ES-I3 (cell line): Measurements from ENCODE around the gene EPHB3.

Experiments
- H3K36me3 ChIP-seq: 2 replicates; pipeline ENCODE4 v1.6.1; 2013; ENCODE audit warnings: mild to moderate bottlenecking, low read length, control low read depth, moderate library complexity; ENCODE audit not compliant: insufficient read depth
- H3K4me1 ChIP-seq: 2 replicates; pipeline ENCODE4 v1.6.1; 2013; ENCODE audit warnings: mild to moderate bottlenecking, control low read depth, low read length; ENCODE audit not compliant: insufficient read depth
- H3K9ac ChIP-seq: 2 replicates; pipeline ENCODE4 v1.6.1; 2013; ENCODE audit warnings: low read depth, mild to moderate bottlenecking, low read length, moderate library complexity
- H3K9me3 ChIP-seq: 2 replicates; pipeline ENCODE4 v1.6.1; 2013; ENCODE audit warnings: mild to moderate bottlenecking, low read length, moderate library complexity; ENCODE audit not compliant: control insufficient read depth, insufficient read depth

Gene EPHB3

DNA sequence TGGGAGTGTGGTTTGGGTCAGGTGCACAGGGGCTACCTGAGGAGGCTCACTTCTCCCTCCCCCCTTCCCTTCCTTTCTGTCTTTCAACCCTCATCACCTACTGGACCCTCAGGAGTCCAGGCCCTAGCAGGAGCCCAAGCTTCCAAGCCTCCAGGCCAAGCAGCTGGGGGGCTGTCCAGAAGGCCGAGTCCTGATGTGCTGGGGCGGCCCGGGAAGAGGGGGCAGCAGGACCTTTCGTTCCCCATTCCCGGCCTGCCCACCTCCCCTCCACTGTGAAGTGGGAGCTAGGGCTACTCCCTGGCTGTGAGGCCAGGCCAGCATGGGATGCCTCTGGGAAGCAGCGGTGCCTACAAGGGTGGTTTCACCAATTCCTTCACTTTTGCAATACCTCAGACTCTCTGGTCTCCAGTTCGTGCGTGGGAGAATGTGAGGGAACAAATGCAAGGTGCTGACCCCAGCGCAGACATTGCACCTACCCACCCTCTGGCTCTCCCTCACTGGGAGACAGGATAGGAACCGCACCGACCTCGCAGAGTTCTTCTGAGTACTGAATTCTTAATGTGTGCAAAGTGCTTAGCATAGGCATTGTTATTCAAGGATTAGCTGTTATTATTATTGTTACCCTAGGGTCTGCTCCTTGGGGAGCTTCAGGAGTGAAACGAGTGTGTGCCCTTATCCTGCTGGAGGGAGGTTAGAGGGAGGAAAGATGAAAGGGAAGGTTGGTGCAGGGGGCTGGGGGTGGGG is 2.5 kb downstream of the EPHB3 start:
- H3K4me1 ChIP-seq, result peaks cover 22% of the 10 kb centered on the region
- 0 out of 2 replicates have a peak overlapping the region, but pooled peaks have one; percentile 44 for H3K9ac ChIP-seq
- no peaks in the 10 kb centered on the region for H3K36me3 ChIP-seq
- no peaks in the 10 kb centered on the region for H3K9me3 ChIP-seq

DNA sequence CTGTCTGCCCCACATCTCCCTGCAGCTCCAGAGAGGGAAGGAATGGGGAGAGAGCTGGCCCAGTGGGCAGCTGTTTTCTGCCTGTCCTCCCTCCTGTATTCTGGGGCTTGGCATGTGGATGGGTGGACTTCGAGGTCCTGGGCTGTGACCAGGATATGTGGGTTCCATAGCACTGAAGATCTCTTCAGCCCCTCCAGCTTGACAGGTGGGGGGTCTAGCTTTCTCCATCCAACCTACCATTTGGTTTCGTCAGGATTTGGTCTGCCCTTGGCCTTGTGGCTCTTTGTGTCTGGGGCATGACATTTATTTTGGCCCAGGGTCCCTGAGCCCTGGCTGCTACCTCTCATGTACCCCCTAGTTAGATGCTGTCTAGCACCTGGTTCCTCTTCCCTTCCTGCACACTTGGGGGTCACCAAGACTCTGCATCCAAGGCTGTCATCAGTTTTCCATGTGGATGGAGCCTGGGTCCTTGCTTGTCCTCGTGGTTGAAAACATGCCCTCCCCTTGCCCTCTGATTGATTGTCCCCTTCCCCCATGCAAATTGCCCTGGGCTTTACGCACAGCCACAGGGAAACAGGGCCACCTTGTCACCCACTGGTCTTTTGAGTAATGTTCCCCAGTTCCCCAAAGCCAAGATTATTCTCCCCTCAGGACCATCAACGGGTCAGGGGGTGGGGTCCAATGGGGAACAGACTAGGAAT is 3.2 kb downstream of the EPHB3 start:
- H3K9ac ChIP-seq, result no peak overlapping the region
- H3K36me3 ChIP-seq, result no peaks in the 10 kb centered on the region
- no peaks in the 10 kb centered on the region for H3K9me3 ChIP-seq
- H3K4me1 ChIP-seq, result peaks cover 20% of the 10 kb centered on the region

DNA sequence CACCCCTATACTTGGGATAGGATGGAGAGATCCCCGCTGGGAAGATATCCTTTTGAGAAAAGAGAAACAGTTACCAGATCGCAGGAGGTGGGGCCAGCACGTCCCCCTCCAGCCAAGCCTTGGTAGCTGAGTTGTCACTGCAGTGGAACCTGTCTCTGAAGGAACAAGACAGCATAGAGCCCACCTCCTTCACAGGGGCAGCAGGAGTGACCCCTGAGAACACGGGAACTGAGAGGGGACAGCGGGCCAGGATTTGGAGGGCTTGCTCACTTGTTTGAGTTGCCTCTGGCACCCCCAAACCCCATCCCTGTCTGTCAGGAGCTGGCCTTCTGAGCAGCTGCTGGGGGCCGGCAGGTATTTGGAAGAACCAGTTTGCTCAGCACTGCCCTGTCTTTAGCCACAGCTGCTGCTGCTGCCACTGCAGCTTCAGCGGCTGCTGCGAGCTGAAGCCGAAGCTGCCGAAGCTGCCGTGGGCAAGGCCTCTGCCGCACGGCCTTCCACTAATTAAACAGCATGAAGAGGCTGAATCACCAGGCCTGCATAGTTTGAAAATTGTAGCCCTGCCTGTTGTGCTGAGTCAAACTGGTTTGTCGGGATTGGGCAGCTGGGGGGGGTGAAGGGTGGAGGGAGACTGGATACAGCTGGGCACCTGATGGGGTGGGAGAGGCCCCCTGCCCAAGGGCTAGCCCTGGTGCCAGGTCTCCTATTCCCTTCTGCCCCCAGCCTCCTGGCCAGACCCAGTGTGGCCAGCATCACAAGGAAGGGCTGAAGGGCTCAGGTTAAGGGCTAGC is 4.0 kb downstream of the EPHB3 start:
- H3K4me1 ChIP-seq, result peaks cover 20% of the 10 kb centered on the region
- H3K36me3 ChIP-seq, result no peaks in the 10 kb centered on the region
- no peak overlapping the region for H3K9ac ChIP-seq
- H3K9me3 ChIP-seq, result no peaks in the 10 kb centered on the region

DNA sequence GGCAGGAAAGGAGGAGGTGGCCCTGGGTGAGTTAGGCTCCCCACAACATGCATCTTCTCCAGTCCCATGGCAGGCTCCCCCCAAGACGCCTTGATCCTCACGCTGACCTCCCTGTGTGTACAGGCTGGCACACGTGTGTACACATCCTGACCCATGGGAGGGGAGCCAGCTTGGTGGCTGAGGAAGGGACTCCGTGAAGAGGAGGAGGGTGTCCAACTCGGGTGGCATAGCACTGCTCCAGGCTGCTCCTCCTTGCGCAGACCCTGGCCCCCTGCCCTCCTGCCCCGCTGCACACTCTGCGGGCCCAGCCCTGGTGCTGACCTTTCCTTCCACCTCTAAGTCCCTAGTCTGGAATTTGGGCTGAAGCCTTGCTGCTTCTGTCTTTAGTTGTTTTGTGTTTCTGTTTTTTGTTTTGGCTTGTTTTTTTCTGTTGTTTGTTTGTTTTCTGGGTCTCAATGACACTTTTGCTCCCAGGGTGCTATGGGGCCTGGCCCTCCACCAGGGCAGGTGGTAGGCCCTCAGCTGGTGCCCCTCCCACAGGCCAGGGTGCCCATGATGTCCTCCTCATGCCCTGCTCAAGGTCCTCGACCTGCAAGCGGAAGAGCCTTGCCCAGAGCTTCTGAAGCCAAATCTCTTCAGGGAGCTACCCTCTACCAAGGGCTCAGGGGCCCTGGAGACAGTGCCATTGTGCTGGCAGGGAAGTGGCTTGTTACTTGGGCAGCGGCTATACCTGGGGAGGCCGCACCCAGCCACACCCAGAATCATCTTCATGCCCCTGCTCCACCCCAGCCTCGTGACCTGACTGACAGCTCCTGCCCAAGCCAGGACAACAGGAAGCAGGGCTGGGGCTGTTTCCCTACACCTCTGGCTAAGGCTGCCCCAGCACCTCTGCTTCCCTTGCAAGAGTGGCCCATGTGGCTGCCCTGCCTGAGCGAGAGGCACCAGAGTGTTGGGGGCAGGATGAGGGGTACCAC is 5.1 kb downstream of the EPHB3 start:
- no peaks in the 10 kb centered on the region for H3K9me3 ChIP-seq
- peaks cover 20% of the 10 kb centered on the region for H3K4me1 ChIP-seq
- no peak overlapping the region for H3K9ac ChIP-seq
- no peaks in the 10 kb centered on the region for H3K36me3 ChIP-seq

DNA sequence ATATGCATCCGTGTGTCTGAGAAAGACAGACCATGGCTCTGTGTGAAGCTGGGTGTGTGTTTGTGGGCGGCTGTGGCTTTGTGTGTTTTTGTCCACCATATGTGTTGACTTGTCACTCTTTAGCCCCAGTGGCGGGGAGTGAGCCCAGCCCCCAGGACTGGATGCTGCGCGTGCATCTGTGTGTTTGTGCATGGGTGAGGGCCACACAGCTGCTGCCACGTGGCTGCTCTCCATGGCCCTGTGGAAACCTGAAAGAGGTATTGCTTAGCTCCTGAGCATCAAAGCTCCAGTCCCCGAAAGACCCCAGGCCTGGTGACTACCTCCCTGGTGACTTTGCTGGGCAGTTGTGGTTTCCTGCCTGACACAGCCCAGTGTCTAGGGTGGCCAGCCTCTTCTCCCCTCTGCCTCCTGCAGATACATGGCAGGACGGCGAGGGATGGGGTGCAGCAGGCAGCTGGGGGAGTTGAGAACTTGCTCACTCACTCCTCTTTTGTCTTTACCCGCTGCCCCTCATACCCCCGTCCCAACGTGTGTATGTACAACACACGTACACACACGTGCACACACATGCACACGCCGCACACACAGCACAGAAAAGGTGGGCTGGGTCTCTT is 6.5 kb downstream of the EPHB3 start:
- no peaks in the 10 kb centered on the region for H3K36me3 ChIP-seq
- peaks cover 20% of the 10 kb centered on the region for H3K4me1 ChIP-seq
- H3K9me3 ChIP-seq, result no peaks in the 10 kb centered on the region
- peak overlapping the region; percentile 37; the same call in 1 of the 2 replicates for H3K9ac ChIP-seq

DNA sequence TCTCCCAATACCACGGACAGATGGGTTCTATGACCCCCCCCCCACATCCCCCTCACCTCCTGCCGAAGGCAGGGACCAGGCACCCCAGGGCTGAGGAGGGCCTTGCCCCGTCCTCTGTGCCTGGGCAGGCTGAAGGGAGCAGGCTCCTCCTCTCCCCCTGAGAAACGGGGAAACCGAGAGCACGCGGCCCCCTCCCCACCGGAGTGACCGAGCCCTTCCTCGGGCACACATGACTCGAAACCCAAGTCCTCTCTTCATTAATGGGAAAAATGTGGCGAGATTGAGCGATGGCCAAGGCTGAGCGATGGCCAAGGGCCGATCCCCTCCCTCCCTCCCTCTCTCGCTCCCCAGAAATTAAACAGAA is 7.0 kb downstream of the EPHB3 start:
- no peaks in the 10 kb centered on the region for H3K36me3 ChIP-seq
- H3K9ac ChIP-seq, result peak overlapping the region; percentile 37; the same call in 1 of the 2 replicates
- peaks cover 20% of the 10 kb centered on the region for H3K4me1 ChIP-seq
- no peaks in the 10 kb centered on the region for H3K9me3 ChIP-seq

DNA sequence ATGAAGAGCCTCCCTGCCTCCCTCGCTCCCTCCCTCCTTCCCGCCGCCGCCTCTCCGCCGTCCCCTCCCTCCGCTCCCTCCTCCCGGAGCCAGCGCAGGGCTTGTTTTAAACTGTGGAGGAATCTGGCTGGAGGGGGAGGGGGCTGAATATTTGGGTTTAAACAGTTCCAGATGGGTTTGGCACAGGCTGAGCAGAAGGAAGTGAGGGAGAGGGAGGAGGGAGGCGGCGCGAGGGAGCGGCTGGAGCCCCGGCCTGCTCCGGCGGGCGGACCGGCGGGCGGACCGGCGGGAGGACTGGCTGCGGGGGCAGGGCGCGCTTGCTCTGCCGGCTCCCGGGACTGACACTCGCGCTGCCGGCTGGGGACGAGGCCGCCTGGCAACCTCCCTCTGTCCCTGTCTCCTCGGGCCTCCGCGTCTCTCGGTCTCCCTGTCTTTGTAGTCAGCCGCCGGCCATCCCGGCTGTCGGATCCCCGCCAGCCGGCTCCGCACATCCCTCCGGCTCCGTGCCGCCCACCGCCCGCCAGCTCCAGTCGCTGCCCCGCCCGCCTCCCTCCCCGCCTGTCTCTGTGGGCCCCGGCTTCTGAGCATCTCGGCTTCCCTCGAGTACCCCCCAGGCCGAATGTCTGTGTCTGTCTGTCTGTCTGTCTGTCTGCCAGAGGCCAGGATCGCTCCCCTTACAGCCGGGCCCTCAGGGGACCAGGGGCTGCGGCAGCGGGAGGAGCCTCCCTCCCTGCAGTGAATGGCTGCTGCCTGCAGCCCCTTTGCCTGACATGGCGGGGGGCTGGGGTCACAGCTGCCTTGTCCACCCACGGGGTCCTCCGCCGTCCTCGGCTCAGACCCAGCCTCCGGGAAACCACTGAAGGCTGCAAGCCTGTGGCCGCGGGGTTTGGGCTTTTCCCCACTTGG is 7.6 kb downstream of the EPHB3 start:
- no peaks in the 10 kb centered on the region for H3K9me3 ChIP-seq
- H3K9ac ChIP-seq, result peak overlapping the region; percentile 46; the same call in 1 of the 2 replicates
- H3K4me1 ChIP-seq, result peaks cover 20% of the 10 kb centered on the region
- no peaks in the 10 kb centered on the region for H3K36me3 ChIP-seq

DNA sequence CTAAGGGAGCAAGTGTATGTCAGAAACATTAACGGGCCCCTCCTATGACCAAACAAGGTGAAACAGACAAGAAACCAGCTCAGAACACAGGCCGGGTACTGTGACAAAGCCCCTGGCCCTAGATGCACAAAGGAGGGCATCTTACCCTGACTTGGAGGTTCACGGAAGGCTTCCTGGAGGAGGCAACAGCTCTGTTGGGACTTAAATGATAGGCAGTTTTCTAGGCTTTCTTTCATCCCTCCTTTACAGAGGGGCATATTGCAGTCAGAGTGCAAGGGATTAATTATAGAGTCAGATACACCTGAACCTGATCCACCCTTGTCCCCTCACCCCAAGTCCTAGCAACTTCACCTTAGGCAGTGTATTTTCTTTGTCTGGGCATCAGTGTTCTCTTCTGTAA is 8.4 kb downstream of the EPHB3 start:
- H3K4me1 ChIP-seq, result peaks cover 15% of the 10 kb centered on the region
- no peak overlapping the region for H3K9ac ChIP-seq
- no peaks in the 10 kb centered on the region for H3K9me3 ChIP-seq
- H3K36me3 ChIP-seq, result no peaks in the 10 kb centered on the region

DNA sequence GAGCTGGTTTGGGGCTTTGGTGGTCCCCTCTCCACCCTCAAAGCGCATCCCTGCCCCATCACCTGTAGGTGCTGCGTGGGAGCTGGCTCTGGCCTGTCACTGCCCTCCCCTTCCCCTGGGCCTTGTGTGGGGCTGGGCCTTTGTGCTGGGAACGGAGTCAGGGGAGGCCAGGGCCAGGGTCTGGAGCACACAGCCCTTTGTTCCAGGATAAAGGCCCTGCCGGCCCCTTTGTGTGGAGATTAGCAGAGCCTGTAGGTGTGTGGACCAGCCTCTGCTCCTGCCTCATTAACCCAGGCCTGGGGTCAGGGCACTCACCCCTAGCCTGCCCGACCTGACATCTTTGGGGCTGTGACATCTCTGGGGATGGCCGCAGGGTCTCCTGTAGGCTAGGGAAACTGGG is 8.9 kb downstream of the EPHB3 start:
- Histone ChIP-seq H3K9ac (no peak overlapping the region), H3K4me1 (peaks cover 11% of the 10 kb centered on the region), H3K36me3 (no peaks in the 10 kb centered on the region), H3K9me3 (no peaks in the 10 kb centered on the region)

DNA sequence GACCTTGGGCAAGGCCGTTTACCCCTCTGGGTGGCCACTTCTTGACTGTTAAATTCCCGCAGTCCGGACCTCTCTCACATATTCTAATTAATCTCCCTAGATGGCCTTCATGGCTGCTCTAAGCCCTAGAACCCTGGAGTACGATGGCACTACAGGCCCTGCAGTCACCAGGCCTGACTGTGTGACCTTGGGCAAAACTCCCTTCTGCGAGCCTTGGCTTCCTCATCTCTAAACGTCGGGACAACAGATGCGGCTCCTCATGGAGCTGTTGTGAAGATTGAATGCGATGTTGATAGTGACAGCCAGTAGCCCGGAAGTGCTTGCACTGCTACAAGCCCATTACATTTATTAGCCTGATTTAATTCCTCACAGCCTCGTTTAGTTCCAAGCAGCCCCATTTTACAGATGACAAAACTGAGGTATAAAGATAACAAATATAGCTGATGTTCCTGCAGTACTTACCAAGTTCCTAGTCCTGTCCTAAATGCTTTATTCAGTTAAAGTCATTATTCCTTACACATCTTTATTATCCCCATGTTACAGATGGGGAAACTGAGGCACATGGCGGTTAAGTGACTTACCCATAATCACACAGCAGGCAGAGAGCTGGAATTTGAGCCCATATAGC is 10.3 kb downstream of the EPHB3 start:
- H3K9ac ChIP-seq, result no peak overlapping the region
- no peaks in the 10 kb centered on the region for H3K36me3 ChIP-seq
- no peaks in the 10 kb centered on the region for H3K9me3 ChIP-seq
- H3K4me1 ChIP-seq, result peaks cover 5% of the 10 kb centered on the region

DNA sequence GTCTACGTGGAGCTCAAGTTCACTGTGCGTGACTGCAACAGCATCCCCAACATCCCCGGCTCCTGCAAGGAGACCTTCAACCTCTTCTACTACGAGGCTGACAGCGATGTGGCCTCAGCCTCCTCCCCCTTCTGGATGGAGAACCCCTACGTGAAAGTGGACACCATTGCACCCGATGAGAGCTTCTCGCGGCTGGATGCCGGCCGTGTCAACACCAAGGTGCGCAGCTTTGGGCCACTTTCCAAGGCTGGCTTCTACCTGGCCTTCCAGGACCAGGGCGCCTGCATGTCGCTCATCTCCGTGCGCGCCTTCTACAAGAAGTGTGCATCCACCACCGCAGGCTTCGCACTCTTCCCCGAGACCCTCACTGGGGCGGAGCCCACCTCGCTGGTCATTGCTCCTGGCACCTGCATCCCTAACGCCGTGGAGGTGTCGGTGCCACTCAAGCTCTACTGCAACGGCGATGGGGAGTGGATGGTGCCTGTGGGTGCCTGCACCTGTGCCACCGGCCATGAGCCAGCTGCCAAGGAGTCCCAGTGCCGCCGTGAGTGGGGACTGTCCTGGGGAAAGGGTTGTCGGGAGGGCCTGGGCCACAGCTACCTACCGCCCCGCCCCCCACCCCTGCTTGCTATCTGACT is 11.2 kb downstream of the EPHB3 start:
- H3K9ac ChIP-seq, result no peak overlapping the region
- peaks cover 5% of the 10 kb centered on the region for H3K4me1 ChIP-seq
- no peaks in the 10 kb centered on the region for H3K9me3 ChIP-seq
- no peaks in the 10 kb centered on the region for H3K36me3 ChIP-seq
